Vagina (tissue), 2 donors: Measurements from ENCODE around the gene ABCG4.

Experiments
- CTCF ChIP-seq, 3 experiments: fragments of 450-650 bp in 2 of 3; fragments of 200-600 bp in 1 of 3; sonication (generic) in 1 of 3; IDR thresholded peaks; one replicate each; pipeline ENCODE4 v1.5.1; 2017 to 2019; ENCODE audit warnings: antibody characterized with exemption in 3 of 3, mild to moderate bottlenecking in 2 of 3, moderate library complexity in 2 of 3
- POLR2A ChIP-seq, 2 donors: fragments of 450-650 bp; IDR thresholded peaks; one replicate each; pipeline ENCODE4 v1.6.1; 2017; ENCODE audit warnings: antibody characterized with exemption in 2 of 2, mild to moderate bottlenecking in 2 of 2, moderate library complexity in 2 of 2
- POLR2AphosphoS5 ChIP-seq, 2 donors: sonication (generic); formaldehyde crosslinking; IDR thresholded peaks; one replicate each; pipeline ENCODE4 v1.9.0; 2017; ENCODE audit warnings: antibody characterized with exemption in 2 of 2, mild to moderate bottlenecking in 2 of 2, low read depth in 1 of 2; ENCODE audit not compliant: insufficient read depth in 1 of 2

DNA sequence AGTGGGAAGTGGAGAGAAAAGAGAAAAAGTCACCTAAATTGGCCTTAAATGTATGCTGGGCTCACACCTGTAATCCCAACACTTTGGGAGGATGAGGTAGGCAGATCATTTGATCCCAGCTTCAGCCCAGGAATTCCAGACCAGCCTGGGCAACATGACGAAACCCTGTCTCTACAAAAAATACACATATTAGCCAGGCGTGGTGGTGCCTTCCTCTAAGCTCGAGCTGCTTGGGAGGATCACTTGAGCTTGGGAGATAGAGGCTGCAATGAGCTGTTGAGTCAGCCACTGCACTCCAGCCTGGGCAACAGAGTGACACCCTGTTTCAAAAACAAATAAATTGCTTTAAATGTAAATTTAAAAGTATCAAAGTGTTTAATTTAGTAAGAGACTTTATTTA lies 61.2 kb downstream of the ABCG4 start:
- TF ChIP-seq CTCF (IDR thresholded peaks at IDR 0.05) (no peak), POLR2A (IDR thresholded peaks at IDR 0.05) (no peak), POLR2AphosphoS5 (IDR thresholded peaks at IDR 0.05; ENCODE audit: insufficient read depth in 1 of 2, low read depth in 1 of 2) (no peak)
